OCI-LY1 (cell line): ENCODE data around the gene CTBP2.

Source experiments
- CTCF ChIP-seq: fragments of 200-600 bp; sonication (generic), shearing (Covaris generic); IDR thresholded peaks from 2 replicates; pipeline ENCODE4 v1.5.1; 2017; ENCODE audit warnings: mild to moderate bottlenecking, antibody characterized with exemption, low read length, moderate library complexity, mixed read lengths
- EZH2 ChIP-seq: fragments of 200-600 bp; sonication (generic), shearing (Covaris generic); IDR thresholded peaks from 2 replicates; pipeline ENCODE4 v1.8.0; 2017; ENCODE audit warnings: borderline replicate concordance, mixed run types, mild to moderate bottlenecking, antibody characterized with exemption, low read length, moderate library complexity, mixed read lengths

- TF ChIP-seq CTCF (no peak), EZH2 (no peak)
These were observed 177.0 kb downstream of the CTBP2 start for GRCh38 chr10:124983321-124983720.
